ENCODE results near the gene LRCOL1. TPM values are rescaled to one million over a fixed set of nuclear protein-coding genes. Genes with fewer than 3 reads are reported as not detected.

Gene LRCOL1
- total and polyA plus RNA-seq, 10 of the 15 experiments (the other 5 are each of a cell fraction or from before 2014, with no cell fraction given): not detected

DNA sequence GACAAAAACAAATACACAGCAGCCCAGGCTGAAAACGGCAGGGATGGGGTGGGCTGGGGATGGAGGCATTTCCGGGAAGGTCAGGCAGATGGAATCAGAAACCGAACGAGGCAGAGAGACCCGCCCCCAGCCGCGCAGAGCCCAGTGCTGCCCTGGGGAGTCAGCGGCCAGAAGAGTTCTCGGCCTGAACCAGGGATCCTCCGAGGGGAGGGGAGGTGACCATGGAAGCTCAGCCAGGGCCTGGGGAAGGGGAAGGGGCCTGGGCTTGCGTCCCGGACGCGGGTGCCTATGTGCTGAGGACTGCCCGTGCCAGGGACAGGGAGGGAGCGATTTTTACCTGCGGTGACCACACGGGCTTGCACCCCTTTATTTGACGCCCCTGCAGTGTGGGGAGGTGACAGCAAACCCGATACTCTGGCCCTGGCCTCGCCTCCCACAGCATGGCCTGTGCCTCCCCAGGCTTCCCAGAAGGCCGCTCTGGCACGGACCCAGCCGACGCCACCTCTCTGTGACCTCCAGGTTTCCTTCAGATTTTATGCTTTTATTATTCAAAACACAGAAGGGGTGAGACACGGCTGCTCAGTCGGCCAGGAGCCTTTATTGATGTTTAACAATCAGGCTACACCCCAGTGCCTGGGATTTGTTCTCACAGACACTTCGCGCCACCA lies 7.7 kb downstream of the LRCOL1 start:
- POLR2A ChIA-PET: no interaction called here
- SMC1A ChIA-PET (ENCODE audit: uncharacterized antibody, unreplicated experiment): no interaction called here
- no peak overlapping the region for H2AFZ ChIP-seq (ENCODE audit: control insufficient read depth, low read depth, low read length)
- no peaks in the 10 kb centered on the region for H3K36me3 ChIP-seq (ENCODE audit: control insufficient read depth in 2 of 2, insufficient read depth in 2 of 2, low read length in 1 of 2)
- H3K9me3 ChIP-seq (replicated peaks; ENCODE audit: control insufficient read depth, insufficient read depth, low read length): no peaks in the 10 kb centered on the region
- FAIRE-seq (no peak), ATAC-seq (no peak), DNase-seq (ENCODE audit: low read depth, low spot score) (no peak)
- CTCF ChIA-PET: interaction anchor here (1.6 kb wide), 1 partner anchor 12 kb away, joined by 5 read pairs; no protein-coding TSS in a partner anchor
- intact Hi-C loops (cut with micrococcal nuclease; ENCODE audit: unreplicated experiment): no loop called here
- in situ Hi-C loops (cut with MboI): no loop called here
- no peak overlapping the region for H3K9ac ChIP-seq (ENCODE audit: control insufficient read depth, insufficient read depth, low read length)
- WGBS (ENCODE audit: insufficient coverage, insufficient replicate concordance, low lambda C conversion rate, missing lambda C conversion rate): 60% methylated on average over 23 of the region's 29 CpGs
- no peaks in the 10 kb centered on the region; a peak in 1 of 4 replicates for H3K27me3 ChIP-seq (replicated peaks in 1 of 2; ENCODE audit: control insufficient read depth in 2 of 2, insufficient read depth in 2 of 2, low read length in 1 of 2)
- no peaks in the 10 kb centered on the region for H3K79me2 ChIP-seq (ENCODE audit: control insufficient read depth, insufficient read depth, low read length)
- no peak overlapping the region for H3K4me2 ChIP-seq (ENCODE audit: control insufficient read depth, insufficient read depth)
- RAD21 ChIA-PET (ENCODE audit: unreplicated experiment): no interaction called here
- no TSS peak for BruUV-seq (replicated peaks)
- H4K20me1 ChIP-seq (ENCODE audit: control insufficient read depth, insufficient read depth): no peaks in the 10 kb centered on the region
- no peak overlapping the region for H3K27ac ChIP-seq (ENCODE audit: control insufficient read depth, insufficient read depth)
- H3K4me1 ChIP-seq (ENCODE audit: control insufficient read depth, insufficient read depth, low read length): no peaks in the 10 kb centered on the region
- no peak overlapping the region for H3K4me3 ChIP-seq
- TF ChIP-seq RCOR1 (conservative IDR thresholded peaks at IDR 0.05; ENCODE audit: low read depth, low read length) (no peak), SKIL (IDR thresholded peaks at IDR 0.05; ENCODE audit: low read depth, poor library complexity, severe bottlenecking) (no peak), STAT3 (IDR thresholded peaks at IDR 0.05; ENCODE audit: low read depth, low read length) (no peak), ETV6 (conservative IDR thresholded peaks at IDR 0.05 in 1 of 2, IDR thresholded peaks at IDR 0.05 in 1 of 2; ENCODE audit: borderline replicate concordance in 1 of 2, low read depth in 1 of 2) (no peak), WRNIP1 (IDR thresholded peaks at IDR 0.05; ENCODE audit: borderline replicate concordance, low read depth, low read length) (no peak), REST (IDR thresholded peaks at IDR 0.05; ENCODE audit: low read depth, low read length) (no peak), ELK1 (IDR thresholded peaks at IDR 0.05; ENCODE audit: low read depth, low read length) (no peak), SIN3A (IDR thresholded peaks at IDR 0.05; ENCODE audit: low read depth, low read length) (no peak), TCF3 (IDR thresholded peaks at IDR 0.05; ENCODE audit: borderline replicate concordance, insufficient read depth, low read depth, low read length) (no peak), ZNF622 (IDR thresholded peaks at IDR 0.05) (no peak), TCF12 (IDR thresholded peaks at IDR 0.05; ENCODE audit: low read depth, low read length) (no peak), ZBTB33 (IDR thresholded peaks at IDR 0.05) (no peak)
- TF ChIP-seq, protein P1, sequence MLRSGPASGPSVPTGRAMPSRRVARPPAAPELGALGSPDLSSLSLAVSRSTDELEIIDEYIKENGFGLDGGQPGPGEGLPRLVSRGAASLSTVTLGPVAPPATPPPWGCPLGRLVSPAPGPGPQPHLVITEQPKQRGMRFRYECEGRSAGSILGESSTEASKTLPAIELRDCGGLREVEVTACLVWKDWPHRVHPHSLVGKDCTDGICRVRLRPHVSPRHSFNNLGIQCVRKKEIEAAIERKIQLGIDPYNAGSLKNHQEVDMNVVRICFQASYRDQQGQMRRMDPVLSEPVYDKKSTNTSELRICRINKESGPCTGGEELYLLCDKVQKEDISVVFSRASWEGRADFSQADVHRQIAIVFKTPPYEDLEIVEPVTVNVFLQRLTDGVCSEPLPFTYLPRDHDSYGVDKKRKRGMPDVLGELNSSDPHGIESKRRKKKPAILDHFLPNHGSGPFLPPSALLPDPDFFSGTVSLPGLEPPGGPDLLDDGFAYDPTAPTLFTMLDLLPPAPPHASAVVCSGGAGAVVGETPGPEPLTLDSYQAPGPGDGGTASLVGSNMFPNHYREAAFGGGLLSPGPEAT (IDR thresholded peaks at IDR 0.05; ENCODE audit: low read depth): no peak
